ENCODE data around the gene SCLY.

The SCLY gene

DNA sequence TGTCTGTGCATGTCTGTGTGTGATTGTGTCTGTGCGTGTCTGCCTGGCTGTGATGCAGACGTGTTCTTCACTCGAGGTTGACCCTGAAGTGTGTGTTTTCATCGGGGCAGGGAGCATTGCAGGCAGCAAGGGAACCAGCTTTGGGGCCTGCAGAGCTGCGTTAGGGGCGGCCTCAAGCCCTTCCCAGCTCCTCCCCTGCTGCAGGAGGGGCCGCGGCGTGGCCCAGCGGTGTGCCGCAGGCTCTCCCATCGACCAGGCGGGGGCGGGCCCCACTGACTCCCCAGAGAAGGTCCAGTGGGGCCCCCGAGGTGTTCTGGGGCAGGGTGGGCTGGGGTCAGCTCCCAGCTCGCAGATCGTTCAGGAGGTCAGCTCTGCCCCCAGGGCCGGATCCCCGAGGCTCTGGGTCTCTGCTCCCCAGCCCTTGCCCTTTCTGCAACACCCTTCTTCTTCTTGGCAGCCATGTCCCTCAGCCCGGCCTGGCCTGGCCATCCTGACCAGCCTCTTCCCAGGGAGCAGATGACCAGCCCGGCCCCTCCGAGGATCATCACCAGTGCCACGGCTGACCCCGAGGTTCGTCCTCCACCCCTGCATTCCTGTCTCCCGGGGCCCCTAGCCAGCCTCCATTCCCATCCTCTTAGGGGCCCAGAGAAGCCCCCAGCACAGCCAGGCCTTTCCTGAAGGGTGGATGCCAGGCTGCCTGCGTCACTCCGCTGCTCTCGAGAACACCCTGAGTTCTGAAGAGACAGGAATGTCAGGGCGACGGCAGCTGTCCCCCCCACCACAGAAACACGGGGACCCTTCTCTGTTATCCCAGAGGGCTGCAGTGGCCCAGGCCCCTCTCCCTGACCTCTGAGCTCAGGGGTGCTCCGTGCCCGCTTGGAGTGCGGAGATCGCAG lies 66.6 kb downstream of the SCLY start:
- no peak for DNase-seq (ENCODE audit: low spot score)

DNA sequence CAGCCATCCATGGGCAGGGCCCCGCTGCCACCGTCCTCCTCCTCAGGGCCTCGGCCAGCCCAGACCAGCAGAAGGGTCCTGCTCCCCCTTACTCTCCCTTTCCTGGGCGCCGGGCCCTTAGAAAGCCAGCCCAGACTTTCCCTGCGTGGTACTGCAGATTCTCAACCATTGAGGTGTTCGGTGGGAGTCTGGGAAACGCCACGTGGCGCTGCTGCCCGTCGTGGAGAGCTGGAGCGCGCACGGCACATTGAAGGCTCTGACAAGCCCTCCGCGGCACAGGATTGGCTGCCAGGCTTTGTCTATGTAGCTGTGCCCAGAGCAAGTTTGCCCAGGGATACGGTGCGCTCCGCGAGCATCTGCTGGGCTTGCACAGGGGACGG lies 67.2 kb downstream of the SCLY start:
- no peak for DNase-seq (ENCODE audit: low spot score)

DNA sequence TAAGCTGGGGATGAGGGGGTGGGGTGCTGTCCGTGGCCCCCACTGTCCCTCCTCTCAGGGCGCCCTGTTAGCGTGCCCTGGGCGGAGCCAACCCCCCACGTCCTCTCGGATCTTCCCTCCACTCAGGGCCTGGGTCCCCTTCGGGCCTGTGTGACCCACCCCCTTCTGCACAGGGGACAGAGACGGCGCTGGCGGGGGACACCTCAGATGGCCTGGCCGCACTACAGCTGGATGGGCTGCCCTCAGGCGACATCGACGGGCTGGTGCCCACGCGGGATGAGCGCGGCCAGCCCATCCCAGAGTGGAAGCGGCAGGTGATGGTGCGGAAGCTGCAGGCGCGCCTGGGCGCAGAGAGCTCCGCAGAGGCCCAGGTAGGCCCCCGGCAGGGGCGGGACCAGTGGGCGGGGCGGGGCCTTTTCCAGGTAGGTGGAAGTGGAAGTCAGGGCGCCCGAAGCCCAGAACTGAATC lies 67.8 kb downstream of the SCLY start:
- DNase-seq (ENCODE audit: low spot score): no peak

DNA sequence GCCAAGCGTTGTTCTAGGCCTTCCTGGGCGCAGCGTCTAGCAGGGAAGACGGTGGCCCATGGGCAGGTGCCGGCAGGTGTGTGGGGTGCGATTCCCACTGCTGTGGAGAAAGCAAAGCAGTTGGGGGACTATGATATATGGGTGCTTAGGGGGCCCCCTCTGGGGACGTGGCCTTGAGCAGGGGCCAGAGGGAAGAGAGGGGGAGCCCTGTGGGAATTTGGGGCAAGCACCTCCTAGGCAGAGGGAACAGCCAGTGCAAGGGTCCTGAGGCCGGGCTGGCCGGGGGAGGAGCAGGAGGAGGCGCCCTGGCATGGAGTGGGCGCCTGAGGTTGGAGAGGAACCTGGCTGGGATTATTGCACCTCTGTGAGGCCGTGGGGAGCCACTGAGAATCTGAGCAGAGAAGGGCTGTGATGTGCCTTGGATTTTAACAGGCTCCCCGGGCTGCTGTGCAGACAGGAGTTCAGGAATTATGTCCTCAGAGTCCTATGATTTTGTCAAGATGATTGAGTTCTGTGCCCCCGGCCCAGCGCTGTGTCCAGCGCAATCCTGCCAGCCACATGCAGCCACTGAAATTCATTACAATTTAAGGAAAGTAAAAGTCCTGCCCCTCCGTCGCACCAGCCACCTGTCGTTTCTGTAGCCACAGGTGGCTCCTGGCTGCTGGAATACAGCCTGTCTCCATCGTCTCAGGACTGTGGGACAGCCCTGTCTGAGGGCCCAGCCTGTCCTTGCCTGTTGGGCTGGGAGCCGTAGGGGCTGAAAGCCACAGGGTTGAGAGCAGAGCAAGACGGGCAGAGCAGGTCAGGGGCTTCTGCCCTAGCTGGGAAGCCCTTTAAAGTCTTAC lies 68.6 kb downstream of the SCLY start:
- DNase-seq (ENCODE audit: low spot score): no peak

DNA sequence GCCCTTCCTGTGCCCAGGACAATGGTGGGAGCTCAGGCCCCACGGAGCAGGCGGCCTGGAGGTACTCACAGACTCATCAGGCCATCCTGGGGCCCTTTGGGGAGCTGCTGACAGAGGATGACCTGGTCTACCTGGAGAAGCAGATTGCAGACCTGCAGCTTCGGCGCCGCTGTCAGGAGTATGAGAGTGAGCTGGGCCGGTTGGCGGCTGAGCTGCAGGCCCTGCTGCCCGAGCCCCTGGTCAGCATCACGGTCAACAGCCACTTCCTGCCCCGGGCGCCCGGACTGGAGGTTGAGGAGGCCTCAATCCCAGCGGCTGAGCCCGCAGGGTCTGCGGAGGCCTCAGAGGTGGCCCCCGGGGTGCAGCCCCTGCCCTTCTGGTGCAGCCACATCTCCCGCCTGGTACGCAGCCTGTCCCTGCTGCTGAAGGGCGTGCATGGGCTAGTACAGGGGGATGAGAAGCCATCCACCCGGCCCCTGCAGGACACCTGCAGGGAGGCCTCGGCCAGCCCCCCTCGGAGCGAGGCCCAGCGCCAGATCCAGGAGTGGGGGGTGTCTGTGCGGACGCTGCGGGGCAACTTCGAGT lies 69.4 kb downstream of the SCLY start:
- DNase-seq (ENCODE audit: low spot score): no peak

DNA sequence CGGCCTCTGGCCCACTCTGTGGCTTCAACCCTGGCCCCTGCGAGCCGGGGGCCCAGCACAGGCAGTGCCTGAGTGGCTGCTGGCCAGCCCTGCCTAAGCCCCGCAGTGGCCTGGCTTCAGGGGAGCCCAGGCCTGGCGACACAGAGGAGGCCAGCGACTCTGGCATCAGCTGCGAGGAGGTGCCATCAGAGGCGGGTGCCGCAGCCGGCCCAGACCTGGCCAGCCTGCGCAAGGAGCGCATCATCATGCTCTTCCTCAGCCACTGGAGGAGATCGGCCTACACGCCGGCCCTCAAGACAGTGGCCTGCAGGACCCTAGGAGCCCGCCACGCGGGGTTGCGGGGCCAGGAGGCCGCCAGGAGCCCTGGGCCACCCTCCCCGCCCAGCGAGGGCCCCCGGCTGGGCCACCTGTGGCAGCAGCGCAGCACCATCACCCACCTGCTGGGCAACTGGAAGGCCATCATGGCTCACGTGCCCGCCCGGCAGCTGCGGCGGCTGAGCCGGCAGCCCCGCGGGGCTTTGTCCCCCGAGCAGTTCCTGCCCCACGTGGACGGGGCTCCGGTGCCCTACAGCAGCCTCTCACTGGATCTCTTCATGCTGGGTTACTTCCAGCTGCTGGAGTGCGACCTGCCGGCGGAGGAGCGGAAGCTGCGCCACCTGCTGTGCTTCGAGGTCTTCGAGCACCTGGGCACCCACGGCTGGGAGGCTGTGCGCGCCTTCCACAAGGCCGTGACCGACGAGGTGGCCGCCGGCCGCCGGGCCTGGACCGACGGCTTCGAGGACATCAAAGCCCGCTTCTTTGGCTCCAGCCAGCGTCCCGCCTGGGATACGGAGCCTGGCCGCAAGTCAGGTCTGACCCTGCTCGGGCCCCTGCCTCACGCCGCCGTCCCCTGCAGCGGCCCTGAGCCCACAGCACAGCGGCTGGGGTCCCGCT lies 70.2 kb downstream of the SCLY start:
- no peak for DNase-seq (ENCODE audit: low spot score)

DNA sequence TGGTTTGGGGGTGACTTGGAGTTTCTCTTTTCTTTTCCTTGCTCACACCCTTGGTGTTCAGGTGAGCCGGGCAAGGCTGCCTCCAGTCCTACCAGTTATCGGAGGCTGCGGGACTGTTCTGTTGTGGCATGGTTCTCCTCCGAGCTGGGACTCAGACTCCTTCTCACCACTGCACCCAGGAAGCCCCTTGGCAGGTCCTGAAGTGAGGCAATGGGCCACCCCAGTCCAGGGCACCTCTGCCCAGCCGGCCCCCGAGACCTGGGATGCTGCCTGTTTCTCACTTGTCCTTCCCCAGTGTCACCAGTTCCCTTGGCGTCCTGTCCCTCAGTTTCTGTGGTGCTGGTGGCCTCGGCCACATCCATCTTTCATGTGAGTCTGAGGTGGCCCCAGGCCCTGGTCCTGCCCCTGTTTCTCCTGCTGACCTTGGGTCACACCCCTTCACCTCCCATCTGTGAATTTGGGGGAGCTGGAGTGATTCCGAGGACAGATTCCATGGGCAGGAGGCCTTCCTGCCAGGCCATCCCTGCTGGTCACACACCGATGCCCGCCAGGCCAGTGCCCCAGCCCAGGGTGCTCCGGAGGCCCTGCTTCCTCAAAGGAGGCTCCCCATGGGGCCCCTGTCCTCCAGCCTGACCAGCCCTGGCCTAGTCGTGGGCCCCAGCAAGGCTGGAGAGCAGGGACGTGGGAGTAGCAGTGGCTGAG lies 71.1 kb downstream of the SCLY start:
- DNase-seq (ENCODE audit: low spot score): no peak

DNA sequence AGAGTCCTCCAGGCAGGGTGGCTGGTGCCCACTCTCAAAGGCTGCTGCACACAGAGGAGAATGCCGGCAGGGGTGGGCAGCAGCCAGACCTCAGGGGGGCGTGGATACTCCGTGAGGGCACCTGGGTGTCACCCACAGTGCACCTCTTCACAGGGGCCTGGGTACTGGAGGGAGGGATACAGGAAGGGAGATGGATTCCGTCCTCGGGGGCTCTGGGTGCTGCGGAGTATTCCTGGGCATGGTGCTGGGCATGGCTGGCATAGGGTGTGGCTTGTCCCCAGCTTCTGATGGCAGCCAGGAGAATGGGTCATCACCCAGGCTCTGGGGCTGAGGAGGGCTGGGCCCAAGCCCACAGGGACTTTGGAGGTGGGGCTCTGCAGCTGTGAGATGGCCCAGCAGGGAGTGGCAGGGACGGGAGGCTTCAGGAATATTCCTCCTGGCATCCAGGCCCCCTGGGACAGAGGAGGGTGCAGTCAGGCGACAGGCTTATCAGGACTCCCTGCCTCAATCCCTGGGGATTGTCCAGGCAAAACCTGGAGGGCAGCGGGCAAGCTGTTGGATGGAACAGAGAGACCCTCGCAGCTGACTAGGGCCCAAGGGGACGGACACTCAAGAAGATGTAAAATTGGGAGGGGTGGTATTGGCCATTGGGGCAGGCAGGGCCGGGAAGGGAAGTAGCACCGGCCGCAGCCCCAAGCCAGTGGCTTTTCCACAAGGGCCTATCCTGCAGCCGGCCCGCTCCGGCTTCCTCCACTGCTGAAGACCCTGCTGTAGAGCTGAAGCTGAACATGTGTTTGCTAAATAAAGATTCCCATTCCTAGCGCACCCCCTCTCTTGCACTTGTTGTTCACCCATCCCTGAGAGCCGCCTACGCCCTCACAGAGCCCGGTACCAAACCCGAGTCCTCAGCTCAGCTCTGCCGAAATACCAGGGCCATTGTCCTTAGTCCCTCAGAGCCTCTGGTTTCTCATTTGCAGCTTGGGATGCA lies 72.0 kb downstream of the SCLY start:
- no peak for DNase-seq (ENCODE audit: low spot score)

DNA sequence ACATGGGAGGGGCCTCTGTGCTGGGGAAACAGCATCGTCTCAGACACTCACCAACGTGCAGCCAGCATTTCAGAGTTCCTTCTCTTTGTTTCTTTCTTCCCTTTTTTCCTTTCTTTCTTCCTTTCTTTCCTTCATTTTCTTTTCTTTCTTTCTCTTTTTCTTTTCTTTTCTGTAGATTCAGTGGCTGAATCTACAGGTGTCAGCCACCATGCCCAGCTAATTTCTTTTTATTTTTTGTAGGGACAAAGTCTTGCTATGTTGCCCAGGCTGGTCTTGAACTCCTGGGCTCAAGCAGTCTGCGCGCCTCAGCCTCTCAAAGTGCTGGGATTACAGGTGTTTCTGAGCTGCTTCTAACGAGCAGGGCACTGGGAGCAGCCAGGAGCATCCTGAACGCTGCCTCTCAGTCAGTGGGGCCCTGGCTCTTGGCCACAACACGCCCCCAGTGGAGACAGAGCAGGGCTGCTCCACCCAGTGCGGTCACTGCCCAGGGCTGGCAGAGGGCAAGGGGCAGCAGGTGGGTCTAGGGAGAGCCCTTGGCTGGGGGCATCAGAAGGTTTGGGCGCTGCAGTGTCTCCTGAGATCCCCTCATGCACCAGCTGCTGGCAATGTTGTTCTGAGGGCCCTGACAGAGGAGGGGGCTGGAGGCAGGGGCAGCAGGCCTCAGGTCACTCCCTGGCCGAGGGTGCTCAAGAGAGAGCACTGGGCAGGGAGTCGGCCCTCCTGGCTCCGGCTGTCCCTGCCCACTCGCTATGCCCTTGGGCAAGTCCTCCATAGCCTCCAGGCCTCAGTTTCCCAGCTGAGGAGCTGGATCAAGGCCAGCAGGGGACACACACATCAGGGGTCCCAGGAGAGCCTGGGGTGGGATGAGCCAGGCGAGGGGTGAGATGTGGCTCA lies 72.9 kb downstream of the SCLY start:
- no peak for DNase-seq (ENCODE audit: low spot score)

DNA sequence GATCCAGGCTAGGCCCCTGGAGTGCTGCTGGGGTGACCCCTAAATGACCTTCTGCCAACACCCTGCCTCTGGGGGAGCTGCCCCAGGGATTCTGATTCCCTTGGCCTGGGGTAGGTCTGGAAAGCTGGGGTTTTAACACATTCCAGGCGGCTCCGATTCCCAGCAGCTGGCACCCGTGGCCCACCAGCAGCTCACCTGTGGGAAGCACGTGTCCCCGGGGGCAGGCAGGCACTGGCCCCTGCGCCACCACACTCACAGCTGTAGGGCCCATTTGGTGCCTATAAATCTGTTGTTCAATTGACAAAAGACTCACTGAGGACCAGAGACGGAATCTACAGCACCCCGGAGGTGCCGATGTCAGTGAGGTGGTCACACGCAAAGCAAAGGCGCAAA lies 73.6 kb downstream of the SCLY start:
- DNase-seq (ENCODE audit: low spot score): no peak

DNA sequence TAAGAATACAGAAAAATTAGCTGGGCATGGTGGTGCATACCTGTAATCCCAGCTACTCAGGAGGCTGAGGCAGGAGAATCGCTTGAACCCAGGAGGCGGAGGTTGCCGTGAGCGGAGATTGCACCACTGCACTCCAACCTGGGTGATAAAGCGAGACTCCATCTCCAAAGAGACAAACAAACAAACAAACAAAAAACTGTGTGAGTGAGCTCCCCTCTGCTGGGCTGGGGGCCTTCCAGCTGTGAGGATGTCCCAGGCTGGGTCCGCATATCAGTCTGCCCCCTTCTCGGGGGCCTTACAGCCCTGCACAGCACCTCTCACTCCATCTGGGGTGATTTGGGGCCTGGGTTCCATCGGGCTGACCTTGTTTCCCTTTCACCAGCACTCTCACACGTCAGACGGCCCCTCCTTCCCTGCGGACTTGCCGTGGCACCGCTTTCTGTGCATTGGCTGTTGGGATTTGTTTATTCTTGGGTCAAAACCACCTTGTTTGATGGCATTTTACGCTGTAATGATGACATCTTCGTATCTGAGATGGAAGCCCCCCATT lies 74.9 kb downstream of the SCLY start:
- no peak for DNase-seq (ENCODE audit: low spot score)

DNA sequence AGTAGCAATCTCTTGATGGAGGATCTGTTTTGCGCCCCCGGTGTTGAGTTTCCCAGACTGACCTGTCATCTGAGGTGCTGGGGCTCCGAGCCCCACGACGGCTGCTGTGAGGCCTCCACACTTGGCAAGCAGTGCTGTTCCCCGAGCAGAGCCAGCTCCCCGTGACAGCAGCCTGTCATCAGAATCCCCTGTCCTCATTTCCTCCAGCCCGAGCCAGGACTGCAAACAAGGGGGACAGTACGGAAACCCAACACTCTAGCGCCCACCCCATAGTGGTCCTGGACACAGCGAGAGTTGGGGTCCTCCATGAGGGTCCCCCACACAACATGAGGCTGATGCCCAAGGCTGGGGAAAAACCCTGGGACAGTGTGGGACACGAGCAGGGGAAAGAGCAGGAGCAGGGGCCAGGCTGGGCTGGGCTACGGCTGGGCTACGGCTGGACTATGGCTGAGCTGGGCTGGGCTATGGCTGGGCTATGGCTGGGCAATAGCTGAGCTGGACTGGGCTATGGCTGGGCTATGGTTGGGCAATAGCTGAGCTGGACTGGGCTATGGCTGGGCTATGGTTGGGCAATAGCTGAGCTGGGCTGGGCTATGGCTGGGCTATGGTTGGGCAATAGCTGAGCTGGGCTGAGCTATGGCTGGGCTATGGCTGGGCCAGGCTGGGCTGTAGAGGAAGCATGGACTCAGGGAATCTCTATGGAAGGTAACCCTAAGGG lies 76.2 kb downstream of the SCLY start:
- no peak for DNase-seq (ENCODE audit: low spot score)

DNA sequence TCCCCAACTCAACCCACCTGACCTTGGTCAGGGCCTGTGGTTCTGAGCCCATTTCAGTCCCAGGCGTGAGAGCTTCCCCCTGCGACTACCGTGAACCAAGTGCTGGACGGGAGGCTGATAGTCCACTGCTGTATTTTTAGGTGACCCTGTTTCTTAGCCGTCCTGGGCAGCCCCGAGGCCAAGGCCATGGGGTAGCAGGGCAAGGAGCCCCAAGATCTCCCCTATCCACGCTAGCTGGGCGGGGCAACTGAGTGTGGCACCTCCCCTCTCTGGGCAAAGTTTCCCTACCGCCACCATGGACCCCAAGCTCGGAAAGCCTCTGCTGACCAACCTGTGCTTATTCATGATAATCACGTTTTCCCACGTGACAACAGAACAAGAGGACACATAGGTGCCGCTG lies 77.1 kb downstream of the SCLY start:
- no peak for DNase-seq (ENCODE audit: low spot score)

DNA sequence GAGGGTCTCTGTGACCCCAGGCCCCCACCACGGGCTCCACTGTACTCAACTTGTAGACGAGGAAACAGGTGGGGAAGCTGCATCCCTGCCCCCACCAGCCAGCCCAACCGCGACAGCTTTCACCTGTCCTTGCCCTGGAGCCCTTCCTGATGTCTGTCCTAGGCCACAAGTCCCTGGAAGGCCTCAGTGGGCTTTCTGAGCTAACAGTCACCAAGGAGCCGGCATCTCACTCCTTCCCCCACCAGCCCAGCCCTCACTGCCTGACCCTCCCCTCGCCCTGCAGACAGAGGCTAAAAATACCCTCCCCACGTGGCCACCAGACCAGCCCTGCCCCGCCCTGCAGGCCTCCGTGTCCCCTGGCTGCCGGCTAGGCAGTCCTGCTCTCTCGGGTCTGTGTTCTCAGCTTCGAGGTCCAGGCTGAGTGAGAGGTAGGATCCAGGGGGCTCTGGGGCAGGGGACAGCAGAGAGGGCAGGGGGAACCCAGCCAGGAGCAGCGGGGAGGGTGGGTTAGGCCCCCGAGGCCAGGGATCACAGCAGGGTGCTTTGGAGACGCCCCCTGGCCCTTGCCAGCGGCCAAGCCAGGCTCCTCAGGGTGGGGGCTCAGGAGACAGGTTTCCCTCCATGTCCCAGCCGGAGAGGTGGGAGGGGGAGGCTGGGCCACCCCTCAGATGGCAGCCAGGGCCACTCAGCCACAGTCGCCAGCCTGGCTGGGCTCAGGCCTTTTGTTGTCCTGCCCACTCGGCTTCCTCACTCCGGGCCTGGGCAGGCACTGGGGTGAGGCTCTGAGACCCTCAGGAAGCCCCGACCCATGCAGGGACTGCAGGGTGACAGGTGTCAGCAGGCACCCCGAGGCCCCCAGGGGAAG lies 77.8 kb downstream of the SCLY start, which contains the start of gene KLHL30:
Gene KLHL30 (plus strand): TSS at position 338 of the 865 bp plus-strand sequence. CDS start 2,087 bp downstream, outside the sequence.
- no peak for DNase-seq (ENCODE audit: low spot score)

DNA sequence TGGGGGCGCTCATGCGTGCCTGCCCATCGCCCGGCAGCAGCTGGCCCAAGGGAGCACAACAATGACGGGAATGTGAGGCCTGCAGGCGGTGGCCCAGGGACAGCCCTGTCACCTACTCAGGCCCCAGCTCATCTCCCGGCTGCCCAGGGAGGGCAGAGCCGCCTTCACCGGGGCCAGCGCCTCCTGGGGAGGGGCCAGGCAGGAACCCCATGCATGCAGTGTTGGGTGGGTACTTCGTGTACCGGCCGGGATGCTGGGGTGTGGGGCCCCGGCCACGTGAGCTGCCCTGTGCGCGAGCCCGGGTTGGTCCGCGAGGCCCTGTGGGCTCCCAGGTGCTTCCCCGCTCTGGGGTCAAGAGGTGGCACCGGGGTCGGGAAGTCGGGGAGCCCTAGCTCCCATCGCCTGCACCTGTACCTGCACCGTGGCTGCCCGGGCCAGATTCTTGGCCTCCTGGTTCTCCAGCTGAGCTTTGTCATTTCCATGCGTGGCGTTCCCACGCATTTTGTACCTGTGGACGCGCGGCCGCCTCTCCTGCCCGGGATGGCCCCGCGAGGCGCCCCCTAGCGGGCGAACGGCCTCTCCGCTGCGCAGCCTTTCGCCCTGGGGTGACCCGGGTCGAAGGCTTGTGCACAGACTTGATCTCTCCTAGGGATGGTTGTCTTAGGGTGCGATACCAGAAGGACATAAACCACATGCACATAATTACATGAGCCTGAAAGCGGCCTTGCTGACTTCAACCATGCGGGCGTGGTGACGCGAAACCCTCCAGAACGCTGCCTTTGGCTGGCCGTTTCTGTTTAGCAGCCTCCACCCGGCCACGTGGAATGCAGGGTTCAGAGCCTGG lies 78.6 kb downstream of the SCLY start:
- no peak for DNase-seq (ENCODE audit: low spot score)

DNA sequence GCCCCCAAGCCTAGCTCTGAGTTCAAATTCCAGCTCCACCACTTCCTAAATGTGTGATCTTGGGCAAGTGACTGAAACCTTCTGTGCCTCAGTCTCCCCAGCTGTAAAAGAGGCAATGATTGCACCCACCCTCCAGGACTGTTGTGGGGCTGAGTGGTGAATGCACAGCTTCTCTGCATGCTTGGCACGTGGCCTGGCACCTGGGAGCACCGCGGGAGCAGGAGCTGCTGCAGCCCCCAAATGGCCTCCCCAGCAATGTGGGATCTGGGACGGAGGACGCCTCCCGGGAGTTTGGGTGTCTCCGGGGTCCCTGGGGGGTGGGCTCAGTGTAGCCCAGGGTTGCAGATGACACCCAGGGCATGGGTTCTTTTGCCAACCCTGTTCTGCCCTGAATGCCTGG lies 79.2 kb downstream of the SCLY start:
- no peak for DNase-seq (ENCODE audit: low spot score)
